Stimulated activated CD4-positive, alpha-beta T cell treated with anti-CD3 and anti-CD28 coated beads, Interleukin-4, amount 100 ng/mL, for 24 hours (primary cell): ENCODE data around the gene DYNC1LI1.

Source experiments
- DNase-seq: peaks from one replicate; pipeline ENCODE4 v3.0.0-alpha.2; 2020

Gene DYNC1LI1

GRCh38 chr3:32484436-32484835 is 86.2 kb downstream of the DYNC1LI1 start:
- DNase-seq: no peak

- DNase-seq: no peak
These were observed 86.9 kb downstream of the DYNC1LI1 start for GRCh38 chr3:32483772-32484171.

- no peak for DNase-seq
These were observed 88.0 kb downstream of the DYNC1LI1 start for GRCh38 chr3:32482693-32483092.

- DNase-seq: no peak
These were observed 88.6 kb downstream of the DYNC1LI1 start for GRCh38 chr3:32481791-32482631.

GRCh38 chr3:32480604-32481003 is 90.1 kb downstream of the DYNC1LI1 start:
- no peak for DNase-seq
